ENCODE measurements around the gene MFSD11.
"Not testable (repeated sequence)": the region's sequence is repeated elsewhere in the genome, so short reads cannot be mapped to it uniquely, and the experiment has no call there.

MFSD11 gene

GRCh38 chr17:76709077-76709950 lies 28.6 kb upstream of the MFSD11 start:
- no peak for DNase-seq (ENCODE audit: low read depth, low spot score)

DNA sequence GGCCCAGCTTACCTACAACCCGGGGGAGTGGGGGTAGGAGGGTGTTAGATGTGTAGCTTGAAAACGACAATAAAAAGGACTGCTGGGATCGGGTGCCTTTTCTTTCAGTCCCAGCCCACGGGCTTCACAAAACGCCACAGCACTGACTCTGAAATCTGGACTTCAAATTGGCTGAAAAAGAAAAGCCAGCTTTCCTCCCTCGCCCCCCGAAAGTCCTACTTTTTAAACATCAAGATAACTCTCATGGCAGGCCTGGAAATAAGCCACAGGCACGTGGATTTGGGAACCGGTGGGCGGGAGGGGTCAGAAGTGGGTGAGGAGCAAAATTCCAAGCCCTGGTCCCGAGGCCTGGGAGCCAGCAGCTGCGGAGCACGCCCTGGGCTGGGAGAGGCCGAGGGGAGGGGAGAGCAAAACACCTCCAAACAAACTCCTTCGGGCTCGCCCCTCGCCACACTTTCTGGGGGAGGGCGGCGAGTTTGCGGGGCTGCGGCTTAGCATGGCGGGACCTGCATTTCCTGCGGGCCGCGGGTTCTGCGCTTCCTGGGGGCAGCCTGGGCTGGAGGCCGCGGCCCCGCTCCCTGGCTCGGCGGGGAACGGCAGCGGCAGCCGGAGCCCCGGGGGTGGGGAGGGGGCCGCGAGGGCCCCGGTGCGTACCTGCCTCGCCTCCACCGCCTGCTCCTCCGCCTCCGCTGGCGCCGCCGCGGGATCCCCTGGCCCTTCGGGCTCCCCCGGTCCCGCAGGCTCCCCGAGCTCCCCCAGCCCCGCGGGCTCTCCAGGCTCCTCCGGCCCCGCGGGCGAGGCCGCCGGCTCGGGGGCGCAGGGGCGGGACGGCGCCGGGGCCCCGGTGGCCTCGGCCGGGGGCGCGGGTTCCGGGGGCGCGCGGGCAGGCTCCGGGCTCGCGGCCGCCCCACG lies 27.7 kb upstream of the MFSD11 start:
- not testable (repeated sequence) for DNase-seq (ENCODE audit: low read depth, low spot score)

GRCh38 chr17:76710863-76711611 lies 26.9 kb upstream of the MFSD11 start, which contains the start of gene MXRA7:
MXRA7 (minus strand) TSS chr17:76710965; CDS start chr17:76710946, 19 bp downstream.
- DNase-seq (ENCODE audit: low read depth, low spot score), result no peak

DNA sequence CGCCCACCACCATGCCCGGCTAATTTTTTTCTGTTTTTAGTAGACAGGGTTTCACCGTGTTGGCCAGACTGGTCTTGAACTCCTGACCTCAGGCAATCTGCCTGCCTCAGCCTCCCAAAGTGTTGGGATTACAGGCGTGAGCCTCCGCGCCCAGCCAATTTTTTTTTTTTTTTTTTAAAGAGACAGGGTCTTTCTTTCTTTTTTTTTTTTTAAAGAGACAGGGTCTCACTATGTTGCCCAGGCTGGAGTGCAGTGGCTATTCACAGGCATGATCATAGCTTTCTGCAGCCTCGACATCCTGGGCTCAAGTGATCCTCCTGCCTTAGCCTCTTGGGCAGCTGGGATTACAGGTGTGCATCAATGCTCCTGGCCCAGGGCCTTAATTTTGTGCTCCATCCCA lies 25.6 kb upstream of the MFSD11 start:
- DNase-seq (ENCODE audit: low read depth, low spot score), result not testable (repeated sequence)

- no peak for DNase-seq (ENCODE audit: low read depth, low spot score)
Measured at GRCh38 chr17:76713765-76714164, 24.2 kb upstream of the MFSD11 start.

GRCh38 chr17:76714336-76714735 lies 23.6 kb upstream of the MFSD11 start:
- no peak for DNase-seq (ENCODE audit: low read depth, low spot score)

GRCh38 chr17:76714822-76715495 lies 23.0 kb upstream of the MFSD11 start:
- DNase-seq (ENCODE audit: low read depth, low spot score), result peak; percentile 65

DNA sequence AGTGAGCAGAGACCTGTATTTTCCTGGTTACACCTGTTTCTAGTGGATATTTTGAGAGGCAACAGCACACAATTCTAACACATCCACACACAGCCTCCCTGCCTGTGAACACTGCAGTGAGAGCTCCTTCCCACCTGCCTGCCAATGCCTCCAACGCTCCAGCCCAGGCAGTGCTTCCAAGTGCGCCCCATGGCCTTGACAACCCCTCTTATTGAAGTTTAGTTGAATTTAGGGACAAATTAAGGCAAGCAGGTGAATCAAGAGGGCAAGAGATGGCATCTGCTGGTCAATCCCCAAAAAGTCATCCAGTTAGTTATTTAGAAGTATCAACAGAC lies 22.5 kb upstream of the MFSD11 start:
- DNase-seq (ENCODE audit: low read depth, low spot score), result no peak

DNA sequence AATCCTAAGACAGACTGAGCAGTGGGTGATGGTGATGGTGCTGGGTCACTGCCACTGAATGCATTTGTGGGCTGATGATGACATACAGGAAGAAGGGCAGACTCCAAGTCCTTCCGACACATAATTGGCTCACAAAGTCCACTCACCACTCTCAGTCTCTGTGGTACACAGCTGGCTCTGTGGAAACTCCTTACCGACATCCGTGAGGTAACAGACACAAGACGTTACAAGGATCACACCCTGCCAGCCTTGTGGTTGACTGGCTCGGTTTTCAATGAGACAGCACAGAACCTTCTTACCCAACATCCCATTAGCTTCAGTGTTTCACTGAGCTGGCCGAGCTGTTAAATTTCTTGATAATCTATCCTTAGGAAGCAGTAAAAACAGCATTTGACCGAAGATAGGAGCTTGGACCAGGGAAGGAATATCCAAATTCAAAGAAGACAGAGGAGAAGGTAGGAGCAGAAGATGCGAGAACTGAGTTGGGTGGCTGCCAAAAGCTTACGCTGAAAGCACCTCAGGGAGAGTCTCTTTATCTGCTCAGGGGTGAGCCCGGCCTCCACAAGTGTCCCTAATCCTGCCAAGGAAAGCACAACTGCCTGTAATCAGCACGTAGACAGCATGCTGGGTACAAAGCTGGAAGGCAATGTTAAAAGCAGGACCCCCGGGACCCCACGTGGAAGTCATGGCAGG lies 21.6 kb upstream of the MFSD11 start:
- DNase-seq (ENCODE audit: low read depth, low spot score), result peak; percentile 35

DNA sequence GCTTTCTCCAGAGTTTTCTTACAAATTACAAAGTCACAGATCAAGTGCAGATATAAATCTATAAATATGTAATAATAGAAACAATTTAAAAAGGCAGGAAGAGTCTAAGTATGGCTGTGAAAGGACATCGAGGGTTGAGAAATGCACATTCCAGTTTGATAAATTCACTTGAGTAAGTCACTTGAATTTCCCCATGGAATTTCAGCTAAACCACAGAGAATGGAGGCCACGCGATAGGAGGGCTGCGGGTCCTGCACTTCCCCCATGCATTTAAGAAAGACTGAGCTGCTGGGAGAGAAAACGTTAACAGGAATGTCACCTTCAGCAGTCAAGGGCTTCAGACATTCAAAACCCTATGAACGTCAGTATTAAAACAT lies 21.1 kb upstream of the MFSD11 start:
- no peak for DNase-seq (ENCODE audit: low read depth, low spot score)

DNA sequence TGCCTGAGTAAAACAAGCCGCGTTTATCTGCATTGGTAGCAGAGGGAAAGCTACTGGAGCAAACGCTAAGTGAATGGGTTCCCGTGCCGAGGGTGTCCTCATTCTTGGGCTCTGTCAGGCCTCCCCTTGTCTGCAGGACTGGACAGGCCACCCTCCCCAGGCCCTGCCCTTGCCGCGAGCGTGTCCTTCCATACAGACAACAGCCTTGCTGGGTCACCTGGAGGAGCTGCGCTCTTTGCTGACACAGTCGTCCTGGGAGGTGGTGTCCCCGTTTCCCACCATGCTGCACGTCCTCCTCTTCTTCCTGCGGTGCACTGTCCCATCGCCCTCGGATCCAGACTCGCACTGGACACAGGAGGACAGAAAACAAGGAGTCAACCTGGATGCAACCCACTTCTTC lies 19.4 kb upstream of the MFSD11 start:
- DNase-seq (ENCODE audit: low read depth, low spot score), result no peak

- DNase-seq (ENCODE audit: low read depth, low spot score), result no peak
Measured at GRCh38 chr17:76720211-76720610, 17.7 kb upstream of the MFSD11 start.

- DNase-seq (ENCODE audit: low read depth, low spot score), result no peak
Measured at GRCh38 chr17:76720941-76721340, 17.0 kb upstream of the MFSD11 start.

GRCh38 chr17:76721463-76721862 lies 16.5 kb upstream of the MFSD11 start:
- no peak for DNase-seq (ENCODE audit: low read depth, low spot score)

DNA sequence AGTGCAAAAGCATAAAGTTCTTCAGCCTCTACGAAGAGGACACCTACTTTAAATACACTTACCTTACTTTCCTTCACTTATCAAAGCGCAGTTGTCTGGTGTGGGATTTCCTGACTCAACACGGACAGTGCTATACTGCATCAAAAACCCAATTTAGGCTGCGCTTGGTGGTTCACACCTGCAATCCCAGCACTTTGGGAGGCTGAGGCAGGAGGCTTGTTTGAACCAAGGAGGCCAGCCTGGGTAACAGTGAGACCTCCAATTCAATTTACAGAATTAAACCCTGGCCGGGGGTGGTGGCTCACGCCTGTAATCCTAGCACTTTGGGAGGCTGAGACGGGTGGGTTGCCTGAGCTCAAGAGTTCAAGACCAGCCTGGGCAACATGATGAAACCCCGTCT lies 15.6 kb upstream of the MFSD11 start:
- DNase-seq (ENCODE audit: low read depth, low spot score), result no peak

DNA sequence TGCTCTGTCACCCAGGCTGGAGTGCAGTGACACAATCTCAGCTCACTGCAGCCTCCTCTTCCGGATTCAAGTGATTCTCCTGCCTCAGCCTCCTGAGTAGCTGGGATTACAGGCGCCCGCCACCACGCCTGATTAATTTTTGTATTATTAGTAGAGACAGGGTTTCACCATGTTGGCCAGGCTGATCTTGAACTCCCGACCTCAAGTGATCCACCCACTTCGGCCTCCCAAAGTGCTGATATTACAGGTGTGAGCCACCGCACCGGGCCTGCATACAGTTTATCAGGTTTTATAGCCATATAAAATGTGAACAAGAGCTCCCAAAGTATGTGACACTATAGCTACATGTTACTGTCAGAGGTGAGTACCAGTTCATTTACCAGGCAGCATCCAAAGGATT lies 14.9 kb upstream of the MFSD11 start:
- not testable (repeated sequence) for DNase-seq (ENCODE audit: low read depth, low spot score)

DNA sequence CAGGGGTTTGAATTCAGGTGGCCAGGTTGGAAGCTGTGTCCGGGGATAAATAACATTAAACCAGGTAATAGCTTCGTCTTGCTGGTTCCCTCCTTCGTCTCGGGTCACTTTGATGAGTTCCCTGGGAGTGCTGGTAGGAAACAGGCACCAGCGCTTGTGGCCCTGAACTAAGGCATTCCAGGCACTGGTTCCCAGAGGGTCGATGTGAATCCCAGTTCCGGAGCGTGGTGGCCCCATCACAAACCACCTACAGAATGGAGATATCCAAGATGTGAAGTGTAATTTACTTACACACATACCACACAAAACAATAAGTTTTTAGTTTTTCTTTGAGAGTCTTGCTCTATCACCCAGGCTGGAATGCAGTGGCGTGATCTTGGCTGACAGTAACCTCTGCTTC lies 14.1 kb upstream of the MFSD11 start:
- DNase-seq (ENCODE audit: low read depth, low spot score), result no peak

DNA sequence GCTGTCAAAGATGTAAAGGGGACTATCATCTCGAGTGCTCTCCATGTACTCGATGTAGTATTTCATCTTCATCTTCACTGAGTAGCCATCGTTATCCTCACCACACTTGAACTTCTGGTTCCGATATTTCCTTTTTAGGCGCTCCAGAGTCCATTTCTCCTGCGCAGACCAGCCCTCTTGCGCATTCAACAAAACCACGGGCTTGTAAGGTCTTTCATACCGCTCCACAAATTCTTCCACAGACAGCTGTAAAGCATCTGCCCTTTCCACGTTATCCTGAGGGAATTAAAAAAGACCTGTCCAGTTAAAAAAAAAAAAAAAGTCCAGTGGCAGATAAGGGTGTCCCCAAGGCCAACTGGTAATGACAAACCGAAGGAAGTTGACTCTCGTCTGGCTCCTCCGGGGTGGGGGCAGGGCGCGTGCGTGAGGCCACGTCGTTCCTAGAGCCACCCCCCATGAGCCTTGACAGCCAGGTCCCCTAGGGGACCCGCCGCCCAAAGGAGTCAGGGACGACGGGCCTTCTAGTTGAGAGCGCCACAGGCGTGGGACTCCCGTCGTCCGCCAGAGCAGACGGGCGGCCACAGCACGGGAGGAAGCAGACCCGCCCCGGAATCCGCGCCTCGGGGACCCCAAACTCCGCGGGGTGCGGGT lies 12.2 kb upstream of the MFSD11 start:
- DNase-seq (ENCODE audit: low read depth, low spot score), result peak; percentile 46

DNA sequence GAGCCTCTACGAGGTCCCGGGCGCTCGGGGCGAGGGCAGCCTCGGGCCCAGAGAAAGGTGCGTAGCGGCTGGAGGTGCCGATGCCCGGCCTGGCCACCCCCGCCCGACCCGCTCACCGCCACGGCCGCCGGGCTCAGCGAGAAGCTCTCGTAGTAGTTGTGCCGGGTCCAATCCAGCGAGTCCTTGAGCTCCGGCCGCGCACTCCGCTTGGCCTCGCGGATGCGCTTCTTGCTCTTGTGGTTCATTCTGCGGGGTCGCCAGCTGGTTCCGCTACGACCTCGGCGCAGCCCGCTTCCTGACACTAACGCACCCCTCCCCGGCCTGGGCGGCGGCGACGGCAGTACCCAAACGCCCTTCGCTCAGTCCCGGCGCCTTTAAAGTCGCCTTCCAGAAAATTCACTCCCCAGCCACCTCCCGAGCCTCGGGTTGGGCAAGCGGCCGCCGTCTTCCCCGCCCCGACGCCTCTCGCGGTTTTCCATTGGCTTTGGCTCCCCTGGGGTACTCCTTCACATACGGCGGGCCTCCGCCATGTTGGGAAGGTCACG lies 11.6 kb upstream of the MFSD11 start, which contains the start of gene JMJD6:
TSS of gene JMJD6 (minus strand) at position 376 of the 545 bp plus-strand sequence. CDS start at position 245, 131 bp downstream.
- DNase-seq (ENCODE audit: low read depth, low spot score), result peak; percentile 83
